H1 (cell line): ENCODE data around the gene MLLT6. TPM values are rescaled to one million over a fixed set of nuclear protein-coding genes. Genes with fewer than 3 reads are reported as not detected.

Experiments
- CTCF ChIA-PET: fragments of 300-600 bp; sonication (Branson Sonifier 250); formaldehyde crosslinking; loops from one replicate; lab custom pipeline; 2021; ENCODE audit not compliant: partially characterized antibody; lab: Charles Lee
- POLR2A ChIA-PET: fragments of 300-600 bp; sonication (Branson Sonifier 250); formaldehyde crosslinking; loops from one replicate; lab custom pipeline; 2021; ENCODE audit warnings: inconsistent platforms; ENCODE audit not compliant: partially characterized antibody; lab: Charles Lee
- DNase-seq, 2 experiments: peaks; one replicate each; pipeline versions ENCODE4 v3.0.0 to v3.0.0-alpha.2; 2010 to 2022; ENCODE audit warnings: low spot score in 2 of 2, low read depth in 1 of 2, mixed read lengths in 1 of 2
- FAIRE-seq: peaks from 2 replicates; lab custom pipeline; 2011; peaks lifted over from hg19 to GRCh38; lab: Jason Lieb, UNC
- H2AFZ ChIP-seq: 2 replicates; pipeline ENCODE4 v1.8.1; 2012; ENCODE audit warnings: low read length, inconsistent platforms
- H2AK5ac ChIP-seq: 2 replicates; pipeline ENCODE4 v1.6.1; 2013; ENCODE audit warnings: low read depth, low read length
- H2BK120ac ChIP-seq: replicated peaks from 2 replicates; pipeline ENCODE3; 2013; ENCODE audit warnings: low read depth, low read length, inconsistent platforms
- H2BK12ac ChIP-seq: 2 replicates; pipeline ENCODE4 v1.6.1; 2013; ENCODE audit warnings: low read depth, low read length
- H2BK15ac ChIP-seq: 2 replicates; pipeline ENCODE4 v1.6.1; 2013; ENCODE audit warnings: low read length
- H2BK20ac ChIP-seq: 2 replicates; pipeline ENCODE4 v1.6.1; 2013; ENCODE audit warnings: low read length
- H2BK5ac ChIP-seq: 2 replicates; pipeline ENCODE4 v1.6.1; 2013; ENCODE audit warnings: low read depth, low read length
- H3K14ac ChIP-seq: 2 replicates; pipeline ENCODE4 v1.6.1; 2013; ENCODE audit warnings: inconsistent platforms; ENCODE audit not compliant: insufficient read length
- H3K18ac ChIP-seq: 2 replicates; pipeline ENCODE4 v1.6.1; 2013; ENCODE audit warnings: low read length; ENCODE audit errors: extremely low read depth
- H3K23ac ChIP-seq: 2 replicates; pipeline ENCODE4 v1.6.1; 2013; ENCODE audit warnings: inconsistent platforms; ENCODE audit not compliant: insufficient read length
- H3K23me2 ChIP-seq: 2 replicates; pipeline ENCODE4 v1.6.1; 2013; ENCODE audit warnings: low read depth, low read length
- H3K27ac ChIP-seq: 2 replicates; pipeline ENCODE4 v1.6.1; 2011; ENCODE audit warnings: low read depth, low read length, inconsistent platforms
- H3K27me3 ChIP-seq, 4 experiments: replicated peaks in 1 of 4; 1 replicate in 1 of 4; 2 replicates in 3 of 4; pipeline versions ENCODE4 v1.6.1 to v1.8.1; 2011 to 2013; ENCODE audit warnings: low read length in 3 of 4, mild to moderate bottlenecking in 3 of 4, inconsistent platforms in 2 of 4, mixed read lengths in 2 of 4, moderate library complexity in 1 of 4; ENCODE audit not compliant: control insufficient read depth in 3 of 4, insufficient read depth in 3 of 4; ENCODE audit errors: extremely low read depth in 1 of 4
- H3K36me3 ChIP-seq, 4 experiments: 2 replicates each; pipeline versions ENCODE4 v1.6.1 to v1.8.1; 2011 to 2013; ENCODE audit warnings: mild to moderate bottlenecking in 4 of 4, low read length in 3 of 4, moderate library complexity in 2 of 4, control low read depth in 1 of 4, inconsistent platforms in 1 of 4; ENCODE audit not compliant: insufficient read depth in 4 of 4, control insufficient read depth in 2 of 4
- H3K4ac ChIP-seq: replicated peaks from 2 replicates; pipeline ENCODE3; 2013; ENCODE audit warnings: low read length, low read depth, mixed read lengths, inconsistent platforms; ENCODE audit not compliant: insufficient read length
- H3K4me1 ChIP-seq, 4 experiments: replicated peaks in 1 of 4; 1 replicate in 1 of 4; 2 replicates in 3 of 4; pipeline versions ENCODE4 v1.6.1 to v1.8.1; 2011 to 2013; ENCODE audit warnings: low read length in 3 of 4, inconsistent platforms in 2 of 4, mixed read lengths in 1 of 4; ENCODE audit not compliant: insufficient read depth in 4 of 4, control insufficient read depth in 3 of 4
- H3K4me2 ChIP-seq, 2 experiments: 2 replicates each; pipeline versions ENCODE4 v1.6.1 to v1.8.1; 2011 to 2013; ENCODE audit warnings: low read depth in 2 of 2, low read length in 2 of 2, control low read depth in 1 of 2, inconsistent platforms in 1 of 2, mild to moderate bottlenecking in 1 of 2; ENCODE audit not compliant: insufficient read depth in 1 of 2
- H3K4me3 ChIP-seq, 4 experiments: fragments of 200-600, 300-600 bp in 1 of 4; sonication (generic), shearing (Covaris generic), sonication (Bioruptor Twin) in 1 of 4; 2 replicates each; pipeline versions ENCODE4 v1.5.1 to v1.8.1; 2011 to 2016; ENCODE audit warnings: low read length in 4 of 4, low read depth in 3 of 4, control low read depth in 2 of 4, inconsistent platforms in 2 of 4, mild to moderate bottlenecking in 2 of 4, mixed read lengths in 1 of 4, moderate library complexity in 1 of 4; ENCODE audit not compliant: insufficient read depth in 2 of 4; ENCODE audit errors: extremely low read depth in 1 of 4
- H3K56ac ChIP-seq: replicated peaks from 2 replicates; pipeline ENCODE3; 2013; ENCODE audit warnings: low read depth, mild to moderate bottlenecking, mixed read lengths, low read length, inconsistent platforms; ENCODE audit not compliant: insufficient read length
- H3K79me1 ChIP-seq: 2 replicates; pipeline ENCODE4 v1.6.1; 2013; ENCODE audit warnings: low read depth, low read length, control low read depth
- H3K79me2 ChIP-seq, 2 experiments: 2 replicates each; pipeline versions ENCODE4 v1.6.1 to v1.8.1; 2012 to 2013; ENCODE audit warnings: low read length in 2 of 2, mild to moderate bottlenecking in 2 of 2, inconsistent platforms in 1 of 2; ENCODE audit not compliant: insufficient read depth in 2 of 2, control insufficient read depth in 1 of 2
- H3K9ac ChIP-seq, 4 experiments: replicated peaks in 1 of 4; 1 replicate in 1 of 4; 2 replicates in 3 of 4; pipeline versions ENCODE4 v1.6.1 to v1.8.1; 2011 to 2013; ENCODE audit warnings: low read depth in 3 of 4, low read length in 3 of 4, control low read depth in 2 of 4, mild to moderate bottlenecking in 2 of 4, moderate library complexity in 2 of 4, inconsistent platforms in 1 of 4; ENCODE audit errors: extremely low read depth in 1 of 4
- H3K9me3 ChIP-seq, 2 experiments: 2 replicates each; pipeline versions ENCODE4 v1.6.1 to v1.8.1; 2012 to 2013; ENCODE audit warnings: mild to moderate bottlenecking in 2 of 2, moderate library complexity in 2 of 2, control low read depth in 1 of 2, inconsistent platforms in 1 of 2, low read depth in 1 of 2, low read length in 1 of 2, mixed read lengths in 1 of 2; ENCODE audit not compliant: insufficient read depth in 2 of 2
- H4K20me1 ChIP-seq, 2 experiments: replicated peaks in 1 of 2; 2 replicates each; pipeline versions ENCODE3 to v1.8.1; 2011 to 2013; ENCODE audit warnings: inconsistent platforms in 2 of 2, low read length in 2 of 2, mild to moderate bottlenecking in 1 of 2; ENCODE audit not compliant: insufficient read depth in 2 of 2, control insufficient read depth in 1 of 2
- H4K5ac ChIP-seq: 2 replicates; pipeline ENCODE4 v1.6.1; 2013; ENCODE audit warnings: low read length, low read depth, mixed read lengths, inconsistent platforms; ENCODE audit not compliant: insufficient read length
- H4K8ac ChIP-seq: 2 replicates; pipeline ENCODE4 v1.8.0; 2013; ENCODE audit warnings: mild to moderate bottlenecking, moderate library complexity, low read length, inconsistent platforms; ENCODE audit not compliant: insufficient read depth; ENCODE audit errors: extremely low read depth
- H4K91ac ChIP-seq: replicated peaks from 2 replicates; pipeline ENCODE3; 2013; ENCODE audit warnings: low read length, mixed read lengths, inconsistent platforms; ENCODE audit not compliant: insufficient read length
- JUN ChIP-seq: IDR thresholded peaks from 2 replicates; pipeline ENCODE4 v1.6.1; 2011; ENCODE audit warnings: low read depth, mild to moderate bottlenecking, improper control_type of control experiment, low read length
- WGBS, 2 experiments: shearing (Covaris generic) in 1 of 2; methylation state at CpG; one replicate each; pipeline versions ENCODE4 v1.1.6 to v1.1.7; 2013 to 2015; ENCODE audit warnings: low lambda C conversion rate in 2 of 2, mixed read lengths in 2 of 2, inconsistent platforms in 1 of 2, low coverage in 1 of 2, missing lambda C conversion rate in 1 of 2; ENCODE audit not compliant: insufficient replicate concordance in 2 of 2, insufficient coverage in 1 of 2, insufficient read length in 1 of 2; ENCODE audit errors: extremely low coverage in 1 of 2, missing lambda C conversion rate in 1 of 2; 5-methylcytosine and 5-hydroxymethylcytosine counted together
- polyA plus RNA-seq, 7 experiments: library from polyadenylated mRNA; depleted of rRNA in 3 of 7; stranded (reverse) in 5 of 7; unstranded in 2 of 7; fragments of >200 nt in 5 of 7; fragments of 200-250 nt in 2 of 7; gene quantifications; 1 replicate in 5 of 7; 2 replicates in 1 of 7; 4 replicates in 1 of 7; pipeline versions ENCODE4 v1.2.1 to v1.2.3, GENCODE V29; 2011 to 2013; ENCODE audit warnings: missing spikeins in 2 of 7, mixed read lengths in 2 of 7
- total RNA-seq: library from RNA; stranded (reverse); fragmentation: NEBNext Ultra II Directional; extraction: Animal tissue kit (Norgen Biotek cat#: 25700); gene quantifications from 2 replicates; pipeline ENCODE4 v1.2.1, GENCODE V29; 2021

MLLT6 gene
- total and polyA plus RNA-seq, 2 of the 8 experiments (the other 6 are each of a cell fraction or from before 2014, with no cell fraction given) = 6.5 to 8.0 TPM

- no peak overlapping the region for H4K8ac ChIP-seq
- no peak overlapping the region for H2BK120ac ChIP-seq
- FAIRE-seq (no peak), DNase-seq (no peak)
- ChIA-PET CTCF (interaction anchor here (0.6 to 3.7 kb wide), 10 partner anchors 10 to 440 kb away, joined by 3 to 29 read pairs (median 4); no protein-coding TSS in a partner anchor), POLR2A (interaction anchor here (0.7 to 7.0 kb wide), 10 partner anchors 9 to 55 kb away, joined by 3 to 40 read pairs (median 9); partner anchors contain the start of genes PCGF2 and PSMB3)
- H3K79me1 ChIP-seq = no peaks in the 10 kb centered on the region
- peaks cover 10 to 30% of the 10 kb centered on the region in 2 experiments for H4K20me1 ChIP-seq
- H3K4me1 ChIP-seq = peaks cover 0 to 14% (median 6%) of the 10 kb centered on the region in 4 experiments; a peak in 5 of 7 replicates
- peaks cover 0 to 16% (median 7%) of the 10 kb centered on the region in 4 experiments; a peak in 3 of 7 replicates for H3K27me3 ChIP-seq
- no peak overlapping the region for H2BK15ac ChIP-seq
- no peak overlapping the region for H2AFZ ChIP-seq
- H4K5ac ChIP-seq = no peak overlapping the region
- H3K56ac ChIP-seq = no peak overlapping the region
- no peak overlapping the region for H3K4me2 ChIP-seq
- H3K4ac ChIP-seq = no peak overlapping the region
- no peaks in the 10 kb centered on the region for H3K9me3 ChIP-seq
- H3K18ac ChIP-seq = no peak overlapping the region
- H2BK5ac ChIP-seq = no peak overlapping the region
- H3K4me3 ChIP-seq = no peak overlapping the region
- H3K23ac ChIP-seq = no peak overlapping the region
- peaks cover 0 to 8% (median 4%) of the 10 kb centered on the region in 4 experiments; a peak in 5 of 8 replicates for H3K36me3 ChIP-seq
- H3K9ac ChIP-seq = no peak overlapping the region
- peaks cover 9% of the 10 kb centered on the region; the same call in 1 of the 2 replicates for H3K23me2 ChIP-seq
- no peak overlapping the region for H4K91ac ChIP-seq
- WGBS, 2 experiments = 92% methylated on average over 7 of the region's 7 CpGs; no CpG with 5 or more reads in 1 of the 2 experiments
- H2AK5ac ChIP-seq = no peak overlapping the region
- no peak overlapping the region for H3K14ac ChIP-seq
- no peak overlapping the region for H2BK12ac ChIP-seq
- no peak overlapping the region for H2BK20ac ChIP-seq
- H3K27ac ChIP-seq = no peak overlapping the region
- no peaks in the 10 kb centered on the region for H3K79me2 ChIP-seq
- no peak for TF ChIP-seq JUN
Measured at GRCh38 chr17:38732376-38733281, 27.6 kb downstream of the MLLT6 start.
